HG03342 (cell line): ENCODE results near the gene CRIP2.

ENCODE experiments used
- ATAC-seq: cut with Tn5 transposase; IDR thresholded peaks from one replicate; pipeline ENCODE4 v1.9.1; 2021; ENCODE audit warnings: mild to moderate bottlenecking, moderate library complexity; ENCODE audit not compliant: unreplicated experiment

The CRIP2 gene

DNA sequence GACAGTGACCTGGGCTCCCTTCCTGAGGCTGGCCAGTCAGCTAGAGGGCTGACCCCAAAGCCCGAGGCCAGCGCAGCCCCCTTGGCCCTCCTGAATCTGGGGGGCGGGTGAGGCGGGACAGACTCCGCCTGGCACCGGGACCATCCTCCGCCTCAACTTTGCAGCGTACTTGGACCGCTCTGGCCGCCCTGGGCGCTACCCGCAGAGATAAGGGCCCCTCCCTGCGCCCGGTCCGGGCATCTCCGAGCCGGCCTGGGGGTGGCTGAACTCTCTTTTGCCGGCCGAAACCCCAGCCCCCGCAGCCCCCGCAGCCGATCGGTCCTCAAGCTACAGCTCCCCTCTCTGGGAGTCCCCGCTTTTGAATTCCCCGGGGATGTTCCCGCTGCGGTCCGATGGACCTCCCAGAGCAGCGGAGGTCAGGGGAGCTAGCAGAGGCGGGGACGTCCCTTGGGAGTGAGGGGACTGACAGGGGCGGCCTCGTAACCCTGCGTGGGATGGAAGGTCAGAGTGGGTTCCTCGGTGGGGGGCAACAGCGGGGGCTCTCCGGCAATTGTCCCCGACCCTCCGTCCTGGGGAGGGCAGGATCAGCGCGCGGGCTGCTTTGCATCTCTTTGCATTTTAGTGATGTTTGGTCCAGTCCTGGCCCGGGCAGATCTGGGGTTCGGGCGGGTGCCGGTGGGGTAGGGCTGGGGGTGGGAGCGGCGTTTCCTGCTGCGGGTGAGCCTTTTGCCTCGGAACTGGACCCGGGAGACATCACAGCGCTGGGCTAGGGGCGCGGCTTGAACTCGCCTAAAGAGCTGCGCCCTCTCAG is 11.7 kb downstream of the CRIP2 start, which contains the start of gene CRIP1:
Gene CRIP1 (plus strand): TSS at position 724 of the 811 bp plus-strand sequence. CDS start 374 bp downstream, outside the sequence.
- ATAC-seq, result no peak

DNA sequence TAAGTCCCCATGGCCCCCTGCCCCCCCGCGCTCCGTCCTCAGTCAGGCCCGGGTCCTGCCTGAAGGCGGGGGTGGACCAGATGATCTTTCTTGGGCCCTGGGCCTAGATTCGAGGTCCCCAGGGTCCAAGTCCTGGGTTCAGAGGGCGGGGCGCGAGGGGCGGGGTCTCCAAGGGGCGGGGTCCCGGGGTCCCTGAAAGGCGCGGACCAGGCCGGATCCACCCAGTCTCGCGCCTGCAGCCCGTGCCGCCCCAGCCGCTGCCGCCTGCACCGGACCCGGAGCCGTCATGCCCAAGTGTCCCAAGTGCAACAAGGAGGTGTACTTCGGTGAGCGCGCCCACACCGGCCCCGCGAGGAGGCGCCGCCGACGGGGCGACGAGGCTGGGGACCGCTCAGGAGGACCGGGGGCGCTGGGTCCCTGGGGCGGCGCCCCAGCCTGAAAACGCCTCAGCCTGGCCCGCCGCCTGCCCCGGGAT is 12.4 kb downstream of the CRIP2 start:
- ATAC-seq, result no peak

DNA sequence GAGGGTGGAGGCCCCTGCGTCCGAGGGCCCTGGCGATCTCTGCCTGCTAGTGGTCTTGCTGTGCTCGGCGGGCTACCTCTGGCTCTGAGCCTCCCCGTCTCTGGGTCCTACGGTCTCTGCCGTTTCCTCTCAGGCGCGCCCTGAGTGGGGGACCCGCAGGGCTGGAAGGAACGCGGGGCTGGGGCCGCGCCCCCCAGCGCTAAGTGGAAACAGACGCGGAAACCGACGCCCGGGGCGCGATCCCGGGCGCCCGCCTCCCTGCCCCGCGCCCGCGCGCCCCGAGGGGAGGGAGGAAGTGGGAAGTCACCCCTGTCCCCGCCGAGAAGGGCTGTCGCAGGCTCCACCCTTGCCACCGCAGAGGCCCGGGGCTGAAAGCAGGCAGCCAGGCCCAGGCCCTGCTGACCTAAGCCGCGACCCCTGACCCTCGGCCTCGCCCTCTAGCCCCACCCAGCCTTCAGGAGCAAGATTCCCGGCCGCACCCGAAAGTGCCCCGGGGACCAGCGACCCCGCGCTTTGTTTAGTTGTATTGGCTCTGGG is 12.9 kb downstream of the CRIP2 start:
- ATAC-seq, result no peak

DNA sequence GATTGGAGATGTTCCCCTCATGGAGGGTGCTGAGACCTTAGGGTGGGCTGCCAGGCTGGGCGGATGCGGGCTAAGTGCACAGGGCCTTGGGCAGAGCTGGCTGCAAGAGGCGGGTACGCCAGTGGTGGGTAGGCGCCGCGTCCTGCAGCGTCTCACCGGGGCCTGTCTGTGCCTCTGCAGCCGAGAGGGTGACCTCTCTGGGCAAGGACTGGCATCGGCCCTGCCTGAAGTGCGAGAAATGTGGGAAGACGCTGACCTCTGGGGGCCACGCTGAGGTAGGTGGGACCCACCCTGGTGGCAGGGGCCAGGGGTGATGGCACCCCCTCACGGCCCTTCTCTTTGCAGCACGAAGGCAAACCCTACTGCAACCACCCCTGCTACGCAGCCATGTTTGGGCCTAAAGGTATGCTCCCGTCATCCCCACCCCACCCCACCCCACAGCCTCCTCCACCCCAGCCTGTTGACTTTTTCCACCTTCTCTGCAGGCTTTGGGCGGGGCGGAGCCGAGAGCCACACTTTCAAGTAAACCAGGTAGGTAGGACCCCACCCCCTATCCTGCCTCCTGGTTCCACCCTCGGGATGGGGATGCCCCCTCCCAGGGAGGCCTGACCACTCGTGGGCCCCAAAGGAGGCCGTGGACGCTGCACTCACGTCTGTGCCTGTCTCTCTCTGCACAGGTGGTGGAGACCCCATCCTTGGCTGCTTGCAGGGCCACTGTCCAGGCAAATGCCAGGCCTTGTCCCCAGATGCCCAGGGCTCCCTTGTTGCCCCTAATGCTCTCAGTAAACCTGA is 13.6 kb downstream of the CRIP2 start:
- no peak for ATAC-seq

DNA sequence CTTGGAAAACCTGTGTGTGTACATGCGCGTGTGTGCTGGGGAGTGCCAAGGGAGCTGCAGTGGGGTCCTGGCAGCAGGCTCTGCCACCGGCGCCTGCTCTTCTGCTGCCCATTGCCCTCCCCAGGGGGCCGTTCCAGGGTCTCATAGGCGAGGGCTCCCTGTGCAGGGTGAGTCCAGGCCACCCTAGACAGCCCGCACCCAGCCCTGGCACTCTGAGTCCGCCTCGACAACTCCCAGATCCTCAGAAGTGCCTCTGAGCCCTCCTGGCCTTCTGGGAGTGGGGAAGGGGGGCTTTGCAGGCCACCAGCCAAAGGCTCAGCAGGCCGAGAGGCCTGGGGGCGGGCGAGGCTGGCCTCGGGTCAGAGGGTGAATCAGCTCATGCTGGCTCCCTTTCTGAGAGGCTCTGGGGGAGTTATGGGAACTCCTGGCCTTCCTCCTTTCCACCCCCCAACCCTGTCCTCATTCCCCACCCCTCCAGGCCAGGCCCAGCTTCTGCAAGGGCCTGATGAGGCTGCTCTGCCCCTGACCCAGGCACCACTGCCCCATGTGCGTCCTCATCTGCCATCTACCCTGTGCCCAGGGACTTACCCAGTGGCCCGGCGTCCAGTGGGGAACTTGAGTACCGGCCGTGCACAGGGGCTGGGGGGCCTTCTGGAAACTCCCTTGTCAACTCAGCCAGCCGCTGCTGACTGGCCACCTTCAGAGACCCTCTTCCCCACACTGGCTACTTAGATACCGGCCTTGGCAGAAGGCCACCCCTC is 14.3 kb downstream of the CRIP2 start:
- no peak for ATAC-seq

DNA sequence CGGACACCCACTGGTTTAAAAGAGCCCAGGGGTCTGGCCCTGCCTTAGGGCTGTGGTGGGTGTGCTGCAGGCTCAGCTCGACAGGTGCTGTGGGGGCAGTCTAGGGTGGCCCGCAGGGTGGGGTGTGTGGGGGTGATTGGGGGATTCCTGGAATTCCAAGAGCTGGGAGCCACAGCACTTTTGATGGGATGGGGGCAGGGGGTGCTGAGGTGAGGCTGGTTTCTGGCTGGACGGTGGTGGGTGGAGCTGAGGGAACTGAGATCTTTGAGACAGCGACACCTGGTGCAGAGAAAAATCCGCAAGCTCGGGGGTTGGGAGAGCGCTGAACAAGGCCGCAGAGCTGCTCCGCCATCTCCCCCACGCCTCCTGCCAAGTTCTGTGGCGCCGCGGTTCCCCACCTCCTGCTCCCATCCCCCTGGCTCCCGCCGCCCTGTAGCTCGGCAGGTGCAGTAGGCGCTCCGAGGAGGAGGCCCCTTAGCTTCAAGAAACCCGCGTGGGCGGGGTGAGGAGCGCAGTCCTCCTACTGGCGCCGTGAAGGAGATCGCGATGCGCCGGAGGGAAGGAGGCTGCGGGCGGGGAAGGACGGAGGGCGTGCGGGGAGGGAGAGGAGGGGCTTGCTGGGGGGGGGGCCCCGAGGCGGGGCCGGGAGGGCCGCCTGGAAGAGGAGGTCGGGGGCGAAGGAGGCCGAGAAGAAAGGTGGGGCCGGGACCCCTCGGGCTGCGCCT is 15.1 kb downstream of the CRIP2 start:
- ATAC-seq, result no peak

DNA sequence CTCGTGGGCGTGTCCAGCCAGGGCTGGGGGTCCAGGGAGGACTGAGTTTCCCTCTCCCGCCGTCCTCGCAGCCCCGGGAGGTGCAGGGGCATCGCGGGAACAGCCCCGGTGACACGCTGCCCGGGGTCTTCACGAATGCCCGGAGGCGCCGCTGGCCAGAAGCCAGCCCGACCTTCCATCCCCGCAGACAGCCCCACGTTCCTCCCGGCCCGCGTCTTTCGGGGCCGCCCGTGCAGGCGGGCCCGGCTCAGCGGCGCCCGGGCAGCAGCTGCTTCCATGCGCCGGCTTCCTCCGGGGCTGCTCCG is 15.6 kb downstream of the CRIP2 start:
- peak; percentile 1 for ATAC-seq

DNA sequence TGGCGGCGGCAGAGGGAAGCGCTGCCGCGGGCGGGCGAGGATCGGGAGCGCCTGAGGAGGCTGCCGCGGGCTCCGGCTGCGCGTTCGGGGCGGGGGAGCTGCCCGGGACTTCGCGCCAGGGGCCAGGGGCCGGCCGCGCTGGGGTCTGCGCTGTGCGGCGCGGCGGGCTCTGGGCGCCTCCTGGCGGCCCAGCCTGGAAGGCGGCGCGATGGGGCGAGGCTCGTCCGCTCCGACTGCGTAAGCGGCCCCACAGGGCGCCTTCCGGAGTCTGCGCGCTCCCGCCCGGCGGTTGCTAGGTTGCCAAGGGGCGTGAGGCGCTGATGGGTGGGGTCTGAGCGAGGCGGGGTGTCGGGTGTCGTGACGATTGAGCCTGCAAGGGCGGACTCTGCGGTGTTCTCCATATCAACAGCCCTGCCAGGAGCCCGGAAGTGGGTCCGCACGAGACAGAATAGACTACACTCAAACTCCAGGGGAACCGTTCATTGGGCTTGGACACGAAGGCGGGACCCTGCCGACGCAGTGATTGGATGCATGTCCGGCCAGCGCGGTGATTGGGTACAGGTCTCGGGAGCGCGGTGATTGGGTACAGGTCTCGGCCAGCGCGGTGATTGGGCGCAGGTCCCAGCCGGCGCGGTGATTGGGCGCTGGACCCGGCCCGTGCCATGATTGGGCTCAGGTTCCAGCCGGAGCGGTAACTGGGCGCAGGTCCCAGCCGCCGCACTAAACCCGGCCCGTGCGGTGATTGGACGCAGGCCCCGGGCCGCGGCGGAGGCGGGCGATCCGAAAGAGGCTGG is 16.1 kb downstream of the CRIP2 start, which contains the start of gene TEDC1:
Gene TEDC1 (plus strand): TSS at position 675 of the 794 bp plus-strand sequence. CDS start 130 bp downstream, outside the sequence.
- ATAC-seq, result peak; percentile 66

DNA sequence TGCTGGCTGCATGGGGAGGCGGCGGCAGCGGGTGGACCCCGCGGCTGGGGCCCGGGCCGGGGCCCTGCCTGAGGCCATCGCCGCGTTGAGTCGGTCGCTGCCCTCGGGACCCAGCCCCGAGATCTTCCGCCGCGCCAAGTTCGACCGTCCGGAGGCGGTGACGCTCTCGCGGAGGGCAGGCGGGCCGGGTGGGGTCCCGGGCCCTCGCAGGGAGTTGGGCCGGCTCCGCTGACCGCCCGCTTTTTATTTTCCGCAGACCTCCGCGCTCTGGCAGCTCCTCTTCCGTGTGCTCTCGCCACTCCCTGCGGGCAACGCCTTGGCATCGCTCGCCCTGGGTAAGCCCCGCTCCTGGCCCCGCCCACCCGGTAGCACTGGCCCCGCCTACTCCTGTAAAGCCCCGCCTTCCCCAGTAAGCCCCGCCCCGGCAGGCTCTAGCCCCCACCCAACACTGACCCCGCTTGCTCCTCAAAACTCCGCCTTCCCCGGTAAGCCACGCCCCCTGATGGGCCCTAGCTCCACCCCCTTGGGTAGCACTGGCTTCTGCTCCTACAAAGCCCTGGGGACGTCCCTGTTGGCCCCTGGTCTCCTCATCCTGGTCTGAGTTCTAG is 16.8 kb downstream of the CRIP2 start:
- peak; percentile 0 for ATAC-seq

DNA sequence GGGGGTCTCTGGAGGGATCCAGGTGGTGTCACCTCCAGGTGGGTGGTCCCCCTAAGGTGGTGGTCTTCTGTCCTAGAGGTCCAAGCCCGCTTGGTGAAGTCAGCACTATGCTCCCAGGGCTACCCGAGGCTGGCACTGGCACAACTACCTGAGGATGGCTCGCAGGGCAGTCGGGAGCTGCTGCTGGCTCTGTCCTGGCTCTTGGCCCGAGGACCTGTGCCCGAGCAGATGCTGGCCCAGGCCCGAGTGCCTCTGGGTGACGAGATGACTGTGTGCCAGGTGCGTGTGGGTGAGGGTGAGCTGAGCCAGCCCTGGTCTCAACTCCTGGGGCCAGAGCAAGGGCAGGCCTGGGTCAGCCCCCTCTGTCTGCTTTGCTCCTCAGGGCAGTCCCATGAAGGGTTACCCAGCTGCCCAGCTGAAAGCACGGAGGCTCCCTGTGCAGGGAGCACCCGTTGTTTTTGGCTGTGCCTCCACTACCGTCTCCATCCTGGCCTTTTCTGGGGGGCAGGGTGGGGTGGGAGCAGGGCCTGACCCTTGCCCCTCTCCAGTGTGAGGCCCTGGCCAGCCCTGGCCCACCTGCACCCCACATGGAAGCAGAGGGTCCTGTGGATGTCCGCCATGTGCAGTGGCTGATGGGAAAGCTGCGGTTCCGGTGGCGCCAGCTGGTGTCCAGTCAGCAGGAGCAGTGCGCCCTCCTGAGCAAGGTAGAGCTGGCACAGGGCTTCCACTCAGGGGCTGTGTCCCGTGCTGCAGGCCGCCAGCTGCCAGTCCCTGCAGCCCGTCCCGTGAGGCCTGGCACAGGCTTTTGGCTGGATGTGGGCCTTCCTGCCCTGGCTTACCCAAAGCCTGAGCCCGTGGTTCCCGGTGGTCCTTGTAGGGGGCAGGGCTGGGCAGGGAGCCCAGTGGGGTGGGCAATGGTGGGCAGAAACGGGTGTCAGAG is 17.7 kb downstream of the CRIP2 start:
- no peak for ATAC-seq

DNA sequence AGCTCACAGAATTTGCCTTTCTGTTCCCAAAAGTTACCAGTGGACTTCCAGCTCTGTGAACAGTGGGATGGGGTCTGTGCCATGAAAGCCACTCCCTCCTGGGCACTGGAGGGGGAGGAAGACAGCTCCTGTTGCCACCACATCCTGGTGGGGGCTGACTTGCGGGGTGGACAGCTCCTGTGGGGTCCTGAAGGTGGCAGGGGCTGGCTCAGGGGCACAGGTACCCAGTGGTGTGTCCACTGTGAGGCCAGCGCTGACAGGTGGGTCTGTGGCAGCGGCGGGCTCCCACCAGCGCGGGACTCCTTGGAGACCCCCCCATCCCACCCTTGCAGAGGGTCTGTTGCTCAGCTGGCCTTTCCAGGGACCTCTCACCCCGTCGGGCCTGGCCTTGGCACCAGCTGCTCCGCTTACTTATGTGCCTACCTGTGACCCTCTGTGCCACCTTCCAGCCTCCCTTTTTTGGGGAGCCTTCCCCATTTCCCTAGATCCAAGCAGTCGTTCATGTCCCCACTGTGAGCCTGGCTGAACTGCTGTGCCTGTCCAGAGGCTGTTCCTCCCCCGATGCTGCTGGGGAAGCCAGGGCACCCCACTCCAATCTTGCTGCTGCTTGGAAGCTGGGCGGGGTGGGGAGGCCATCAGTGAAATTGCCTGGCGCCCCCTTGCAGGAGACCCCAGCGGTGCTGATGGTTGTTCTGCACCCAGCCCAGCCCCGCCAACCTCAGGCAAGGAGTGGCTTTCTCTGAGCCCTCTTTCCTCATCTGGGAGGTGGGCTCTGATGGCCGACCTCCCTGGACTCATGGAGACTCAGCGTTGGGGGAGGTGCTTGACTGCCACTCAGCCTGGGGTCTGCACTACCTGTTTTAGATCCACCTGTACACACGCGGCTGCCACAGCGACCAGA is 18.6 kb downstream of the CRIP2 start:
- no peak for ATAC-seq

DNA sequence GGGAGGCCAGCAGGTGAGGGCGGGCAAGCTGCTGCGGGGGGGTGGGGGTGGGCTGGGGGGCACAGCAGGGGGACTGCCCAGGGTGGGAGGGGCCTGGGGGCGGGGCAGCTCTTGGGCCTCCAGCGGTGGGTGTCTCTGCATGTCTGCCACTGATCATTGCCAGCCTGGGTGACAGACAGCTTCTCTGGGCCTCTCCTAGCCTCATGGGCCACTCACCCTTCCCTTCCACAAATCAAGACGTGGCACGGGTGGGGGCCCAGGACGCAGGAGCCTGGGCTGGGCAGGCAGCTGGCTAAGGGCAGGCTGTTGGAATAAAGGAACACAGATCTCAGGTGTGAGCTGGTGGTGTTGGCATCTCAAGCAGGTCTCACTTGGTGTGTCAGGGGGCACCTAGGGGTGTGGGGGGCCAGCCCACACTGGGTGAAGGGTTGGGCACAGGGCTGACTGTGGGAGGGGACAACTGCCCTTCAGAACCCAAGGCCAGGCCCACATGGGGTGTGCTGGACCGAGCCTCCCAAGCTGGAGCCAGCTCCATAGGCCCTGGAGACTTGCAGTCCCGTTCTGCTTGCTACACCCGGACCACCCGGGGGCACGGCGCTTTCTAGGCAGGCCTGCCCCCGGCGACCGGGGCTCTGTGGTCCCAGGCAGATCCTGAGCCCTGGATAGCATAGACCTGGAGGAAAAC is 19.4 kb downstream of the CRIP2 start:
- no peak for ATAC-seq

DNA sequence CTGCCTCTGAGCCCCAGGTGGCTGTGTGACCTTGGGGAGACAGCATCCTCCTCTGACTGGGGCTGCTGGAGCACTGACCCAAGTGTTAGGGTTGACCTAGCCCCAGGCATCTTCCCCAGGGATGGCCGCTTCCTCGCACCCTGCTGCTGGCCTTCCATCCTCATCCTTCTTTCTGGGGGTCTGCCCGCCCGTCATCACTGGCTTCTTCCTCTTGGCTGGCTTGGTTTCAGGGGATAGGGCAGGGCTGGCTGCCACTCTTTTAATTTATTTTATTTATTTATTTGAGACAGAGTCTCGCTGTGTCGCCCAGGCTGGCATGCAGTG is 19.9 kb downstream of the CRIP2 start:
- ATAC-seq, result no peak

DNA sequence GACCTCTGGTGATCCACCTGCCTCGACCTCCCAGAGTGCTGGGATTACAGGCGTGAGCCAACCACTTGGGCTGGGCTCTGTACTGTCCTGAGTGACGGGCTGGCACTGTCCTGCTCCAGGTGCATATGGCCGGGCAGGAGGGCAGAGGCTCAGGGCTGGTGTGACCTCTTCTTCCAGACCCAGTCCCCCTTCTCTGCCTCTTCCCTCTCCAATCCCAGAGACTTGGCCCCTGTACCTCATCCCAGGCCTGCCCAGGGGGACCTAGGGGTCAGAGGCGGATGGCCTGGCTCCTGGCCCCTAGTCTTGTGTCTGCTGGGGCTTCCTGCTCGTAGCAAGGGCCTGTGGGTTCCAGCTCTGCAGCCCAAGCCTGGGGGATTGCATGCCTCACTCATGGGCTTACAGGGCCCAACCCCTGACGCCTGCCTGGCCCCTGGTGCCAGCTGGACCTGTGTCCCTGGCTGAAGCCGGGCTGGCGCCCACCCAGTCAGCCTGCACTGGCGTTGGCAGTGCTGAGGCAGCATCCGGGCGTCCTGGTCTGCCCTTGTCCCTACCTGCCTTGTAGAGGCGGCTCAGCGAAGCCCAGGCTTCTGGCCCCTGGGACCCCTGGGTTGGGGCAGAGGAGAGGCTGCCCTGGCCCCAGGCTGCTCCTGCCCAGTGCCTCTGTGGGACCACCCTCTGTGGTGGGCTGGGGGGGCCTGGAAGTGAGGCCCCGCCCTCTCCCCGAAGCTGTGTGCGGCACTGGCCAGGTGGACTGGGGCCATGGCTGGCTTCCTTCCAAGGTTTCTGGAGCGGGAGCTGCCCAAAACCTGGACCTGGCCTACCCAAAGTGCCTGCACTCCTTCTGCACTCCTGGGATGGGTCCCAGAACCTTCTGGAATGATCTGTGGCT is 20.7 kb downstream of the CRIP2 start:
- ATAC-seq, result no peak

DNA sequence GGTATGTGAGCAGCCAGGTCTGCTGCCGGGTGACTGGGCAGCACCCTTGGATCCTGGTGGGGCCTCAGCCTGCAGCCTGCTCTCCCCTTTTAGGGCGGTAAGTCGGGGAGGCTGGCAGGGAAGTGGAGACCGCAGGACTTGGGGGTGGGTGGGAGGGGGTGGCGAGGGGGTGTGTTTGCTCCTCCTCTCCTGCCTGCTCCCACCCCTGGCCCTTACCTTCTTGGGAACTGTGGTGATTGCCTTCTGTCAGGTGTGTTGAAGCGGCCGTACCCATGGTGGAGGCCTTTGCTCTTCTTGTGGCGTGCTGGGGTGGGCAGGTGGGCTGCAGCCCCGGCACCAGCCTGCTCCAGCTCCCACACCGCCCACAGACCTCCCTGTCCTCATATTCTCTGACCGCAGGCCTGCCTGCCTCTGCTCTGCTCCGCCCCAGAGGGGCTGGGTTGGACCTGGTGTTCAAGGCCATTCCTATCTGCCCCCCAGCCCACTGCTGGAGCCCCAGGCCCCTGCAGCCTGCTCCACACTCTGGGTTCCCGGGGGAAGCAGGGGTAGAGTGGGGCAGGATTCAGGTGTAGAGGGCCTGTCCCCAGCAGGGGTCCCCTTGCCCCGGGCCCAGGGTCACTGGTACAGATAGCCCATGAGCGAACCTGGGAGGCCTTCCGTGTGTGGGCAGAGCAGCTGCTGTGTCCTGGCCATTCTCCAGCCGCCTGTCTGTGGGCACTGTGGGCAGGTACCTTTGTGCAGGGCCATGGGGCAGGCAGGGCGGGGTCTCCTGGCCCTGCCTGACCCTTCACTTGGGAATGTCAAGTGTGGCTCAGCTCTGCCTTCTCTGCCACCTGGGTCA is 21.6 kb downstream of the CRIP2 start:
- no peak for ATAC-seq
